Kidney epithelial cell (primary cell): ENCODE results near the gene CD300A. TPM values are rescaled to one million over a fixed set of nuclear protein-coding genes. Genes with fewer than 3 reads are reported as not detected.

Experiments used
- DNase-seq: peaks from one replicate; pipeline ENCODE4 v3.0.0-alpha.2; 2010; ENCODE audit warnings: low read depth
- H3K27me3 ChIP-seq: 2 replicates; pipeline ENCODE4 v1.6.0; 2011; ENCODE audit warnings: low read length; ENCODE audit not compliant: control insufficient read depth, insufficient read depth
- H3K36me3 ChIP-seq: 2 replicates; pipeline ENCODE4 v1.5.1; 2011; ENCODE audit warnings: low read length; ENCODE audit not compliant: control insufficient read depth, insufficient read depth
- H3K4me3 ChIP-seq: 2 replicates; pipeline ENCODE4 v1.5.1; 2011; ENCODE audit warnings: low read depth, mild to moderate bottlenecking, control low read depth, low read length
- total RNA-seq: library from RNA; depleted of rRNA; stranded (reverse); fragments of >200 nt; gene quantifications from 2 replicates; pipeline ENCODE4 v1.2.3, GENCODE V29; 2015
- TF ChIP-seq, protein P1 (sequence below): IDR thresholded peaks from 2 replicates; pipeline ENCODE4 v1.5.1; 2011; ENCODE audit warnings: mild to moderate bottlenecking, moderate library complexity, low read length, control low read depth, inconsistent platforms; ENCODE audit not compliant: insufficient read depth, poor library complexity, severe bottlenecking

CD300A gene
- total RNA-seq, 1 donor from 2014 or later: not detected

GRCh38 chr17:74447628-74448159, 18.7 kb upstream of the CD300A start:
- DNase-seq: no peak
- Histone ChIP-seq H3K27me3 (peaks cover under 1% of the 10 kb centered on the region), H3K4me3 (no peak overlapping the region), H3K36me3 (peaks cover 6% of the 10 kb centered on the region)
- TF ChIP-seq, protein P1, sequence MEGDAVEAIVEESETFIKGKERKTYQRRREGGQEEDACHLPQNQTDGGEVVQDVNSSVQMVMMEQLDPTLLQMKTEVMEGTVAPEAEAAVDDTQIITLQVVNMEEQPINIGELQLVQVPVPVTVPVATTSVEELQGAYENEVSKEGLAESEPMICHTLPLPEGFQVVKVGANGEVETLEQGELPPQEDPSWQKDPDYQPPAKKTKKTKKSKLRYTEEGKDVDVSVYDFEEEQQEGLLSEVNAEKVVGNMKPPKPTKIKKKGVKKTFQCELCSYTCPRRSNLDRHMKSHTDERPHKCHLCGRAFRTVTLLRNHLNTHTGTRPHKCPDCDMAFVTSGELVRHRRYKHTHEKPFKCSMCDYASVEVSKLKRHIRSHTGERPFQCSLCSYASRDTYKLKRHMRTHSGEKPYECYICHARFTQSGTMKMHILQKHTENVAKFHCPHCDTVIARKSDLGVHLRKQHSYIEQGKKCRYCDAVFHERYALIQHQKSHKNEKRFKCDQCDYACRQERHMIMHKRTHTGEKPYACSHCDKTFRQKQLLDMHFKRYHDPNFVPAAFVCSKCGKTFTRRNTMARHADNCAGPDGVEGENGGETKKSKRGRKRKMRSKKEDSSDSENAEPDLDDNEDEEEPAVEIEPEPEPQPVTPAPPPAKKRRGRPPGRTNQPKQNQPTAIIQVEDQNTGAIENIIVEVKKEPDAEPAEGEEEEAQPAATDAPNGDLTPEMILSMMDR: no peak

GRCh38 chr17:74448756-74449155, 17.7 kb upstream of the CD300A start:
- TF ChIP-seq, protein P1: no peak
- Histone ChIP-seq H3K27me3 (peaks cover 10% of the 10 kb centered on the region), H3K36me3 (peaks cover 5% of the 10 kb centered on the region), H3K4me3 (no peak overlapping the region)
- DNase-seq: no peak

DNA sequence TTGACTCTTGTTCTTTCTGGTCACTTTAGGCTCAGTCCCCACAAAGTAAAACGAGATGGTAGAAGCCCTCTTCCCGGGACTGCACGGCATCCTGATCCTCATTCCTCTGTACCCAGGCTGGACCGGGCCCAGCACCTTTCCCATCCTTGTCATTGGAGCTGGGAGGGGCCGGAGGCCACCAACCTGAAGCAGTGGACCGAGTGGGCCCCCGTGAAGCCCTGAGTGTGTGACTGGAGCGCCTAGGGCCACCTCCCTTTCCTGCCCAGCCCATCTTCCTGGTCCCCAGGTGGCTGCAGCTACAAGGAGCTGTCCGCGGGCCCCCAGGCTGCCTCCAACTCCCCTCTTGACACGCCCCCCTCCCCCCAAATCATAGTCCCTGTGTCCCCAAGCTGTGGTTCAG, 17.1 kb upstream of the CD300A start:
- no peak for DNase-seq
- TF ChIP-seq, protein P1: no peak
- Histone ChIP-seq H3K36me3 (peaks cover under 1% of the 10 kb centered on the region), H3K27me3 (peaks cover 10% of the 10 kb centered on the region), H3K4me3 (no peak overlapping the region)

DNA sequence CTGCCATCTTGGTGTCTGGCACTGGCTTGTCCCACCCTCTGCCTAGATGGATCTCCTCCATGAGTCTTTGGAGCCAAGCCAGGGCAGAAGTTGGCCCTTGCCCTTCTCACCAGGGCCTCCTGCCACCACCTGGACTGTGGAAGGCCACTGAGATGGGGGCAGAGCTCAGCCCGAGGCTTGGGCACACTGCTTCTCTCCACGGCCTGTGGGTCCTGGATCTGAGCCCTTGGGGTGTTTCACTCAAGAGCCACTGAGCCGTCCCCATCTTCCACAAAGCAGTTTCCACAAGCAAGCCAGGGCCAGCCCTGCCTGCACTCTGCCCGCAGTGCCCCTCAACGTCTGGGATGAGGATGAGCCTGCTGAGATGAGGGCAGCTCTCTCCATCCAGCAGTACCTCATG, 16.7 kb upstream of the CD300A start:
- TF ChIP-seq, protein P1: no peak
- no peaks in the 10 kb centered on the region for H3K36me3 ChIP-seq
- no peak for DNase-seq
- no peak overlapping the region for H3K4me3 ChIP-seq
- peaks cover 10% of the 10 kb centered on the region for H3K27me3 ChIP-seq

DNA sequence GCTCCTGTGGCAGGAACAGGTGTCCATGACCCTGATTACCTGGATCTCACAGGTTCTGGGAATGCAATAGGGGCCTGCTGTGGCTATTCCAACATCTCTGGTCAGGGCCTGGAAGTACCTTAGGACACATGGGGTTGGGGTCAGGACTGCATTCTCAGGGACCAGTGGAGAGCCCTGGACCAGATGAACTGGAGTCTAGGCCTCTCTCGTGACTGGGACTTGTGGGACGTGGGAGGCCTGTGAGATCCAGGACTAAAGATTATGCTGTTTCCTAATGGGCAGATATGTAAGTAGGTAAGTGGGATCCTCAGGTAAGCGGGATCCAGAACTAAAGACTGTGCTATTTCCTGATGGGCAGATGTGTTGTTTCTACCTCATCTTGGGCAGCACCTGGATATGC, 16.2 kb upstream of the CD300A start:
- H3K4me3 ChIP-seq: no peak overlapping the region
- no peak for DNase-seq
- no peaks in the 10 kb centered on the region for H3K36me3 ChIP-seq
- TF ChIP-seq, protein P1: no peak
- H3K27me3 ChIP-seq: peaks cover 13% of the 10 kb centered on the region

GRCh38 chr17:74450925-74451403, 15.5 kb upstream of the CD300A start:
- no peak for DNase-seq
- H3K36me3 ChIP-seq: no peaks in the 10 kb centered on the region
- TF ChIP-seq, protein P1: no peak
- H3K4me3 ChIP-seq: no peak overlapping the region
- peaks cover 13% of the 10 kb centered on the region for H3K27me3 ChIP-seq
